ENCODE measurements around the gene ATG13. TPM values are rescaled to one million over a fixed set of nuclear protein-coding genes. Genes with fewer than 3 reads are reported as not detected.

Gene ATG13
- total RNA-seq, 4 donors from 2014 or later: 113 to 203 (median 139) TPM

- TF ChIP-seq POLR2A (IDR thresholded peaks at IDR 0.05) (no peak), EP300 (IDR thresholded peaks at IDR 0.05) (no peak)
- TF ChIP-seq, protein P1, sequence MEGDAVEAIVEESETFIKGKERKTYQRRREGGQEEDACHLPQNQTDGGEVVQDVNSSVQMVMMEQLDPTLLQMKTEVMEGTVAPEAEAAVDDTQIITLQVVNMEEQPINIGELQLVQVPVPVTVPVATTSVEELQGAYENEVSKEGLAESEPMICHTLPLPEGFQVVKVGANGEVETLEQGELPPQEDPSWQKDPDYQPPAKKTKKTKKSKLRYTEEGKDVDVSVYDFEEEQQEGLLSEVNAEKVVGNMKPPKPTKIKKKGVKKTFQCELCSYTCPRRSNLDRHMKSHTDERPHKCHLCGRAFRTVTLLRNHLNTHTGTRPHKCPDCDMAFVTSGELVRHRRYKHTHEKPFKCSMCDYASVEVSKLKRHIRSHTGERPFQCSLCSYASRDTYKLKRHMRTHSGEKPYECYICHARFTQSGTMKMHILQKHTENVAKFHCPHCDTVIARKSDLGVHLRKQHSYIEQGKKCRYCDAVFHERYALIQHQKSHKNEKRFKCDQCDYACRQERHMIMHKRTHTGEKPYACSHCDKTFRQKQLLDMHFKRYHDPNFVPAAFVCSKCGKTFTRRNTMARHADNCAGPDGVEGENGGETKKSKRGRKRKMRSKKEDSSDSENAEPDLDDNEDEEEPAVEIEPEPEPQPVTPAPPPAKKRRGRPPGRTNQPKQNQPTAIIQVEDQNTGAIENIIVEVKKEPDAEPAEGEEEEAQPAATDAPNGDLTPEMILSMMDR (IDR thresholded peaks at IDR 0.05): no peak
- DNase-seq (ENCODE audit: low spot score in 2 of 2): no peak
- no peak overlapping the region for H3K4me3 ChIP-seq
- no peak overlapping the region for H3K27ac ChIP-seq
- 86 to 92% methylated on average over 21 to 22 of the region's 26 CpGs for WGBS, 2 donors
- peaks cover 3 to 70% (median 35%) of the 10 kb centered on the region in 3 donors for H3K36me3 ChIP-seq
- peaks cover 3 to 51% (median 32%) of the 10 kb centered on the region in 4 donors for H3K4me1 ChIP-seq
- no peaks in the 10 kb centered on the region for H3K9me3 ChIP-seq
- H3K27me3 ChIP-seq: no peaks in the 10 kb centered on the region
These were observed 62.1 kb downstream of the ATG13 start for GRCh38 chr11:46679241-46680163.

GRCh38 chr11:46680164-46680760, 62.9 kb downstream of the ATG13 start:
- no peaks in the 10 kb centered on the region for H3K27me3 ChIP-seq
- H3K36me3 ChIP-seq: peaks cover 3 to 72% (median 35%) of the 10 kb centered on the region in 3 donors
- H3K4me1 ChIP-seq: peaks cover 3 to 47% (median 27%) of the 10 kb centered on the region in 4 donors
- H3K27ac ChIP-seq: no peak overlapping the region
- H3K4me3 ChIP-seq: no peak overlapping the region
- DNase-seq (ENCODE audit: low spot score in 2 of 2): no peak
- H3K9me3 ChIP-seq: no peaks in the 10 kb centered on the region
- TF ChIP-seq EP300 (IDR thresholded peaks at IDR 0.05) (no peak), POLR2A (IDR thresholded peaks at IDR 0.05) (no peak)
- TF ChIP-seq, protein P1 (IDR thresholded peaks at IDR 0.05): no peak
- 91 to 93% methylated on average over 15 to 19 of the region's 21 CpGs for WGBS, 2 donors

- DNase-seq (ENCODE audit: low spot score in 2 of 2): no peak
- Histone ChIP-seq H3K36me3 (peaks cover 3 to 77% (median 35%) of the 10 kb centered on the region in 3 donors), H3K27ac (no peak overlapping the region), H3K9me3 (no peaks in the 10 kb centered on the region), H3K27me3 (no peaks in the 10 kb centered on the region), H3K4me3 (no peak overlapping the region), H3K4me1 (peaks cover under 1 to 41% (median 21%) of the 10 kb centered on the region in 4 donors)
- 91 to 93% methylated on average over 20 of the region's 22 CpGs for WGBS, 2 donors
- TF ChIP-seq POLR2A (IDR thresholded peaks at IDR 0.05) (no peak), EP300 (IDR thresholded peaks at IDR 0.05) (no peak)
- TF ChIP-seq, protein P1 (IDR thresholded peaks at IDR 0.05): no peak
These were observed 63.5 kb downstream of the ATG13 start for GRCh38 chr11:46680815-46681214.

DNA sequence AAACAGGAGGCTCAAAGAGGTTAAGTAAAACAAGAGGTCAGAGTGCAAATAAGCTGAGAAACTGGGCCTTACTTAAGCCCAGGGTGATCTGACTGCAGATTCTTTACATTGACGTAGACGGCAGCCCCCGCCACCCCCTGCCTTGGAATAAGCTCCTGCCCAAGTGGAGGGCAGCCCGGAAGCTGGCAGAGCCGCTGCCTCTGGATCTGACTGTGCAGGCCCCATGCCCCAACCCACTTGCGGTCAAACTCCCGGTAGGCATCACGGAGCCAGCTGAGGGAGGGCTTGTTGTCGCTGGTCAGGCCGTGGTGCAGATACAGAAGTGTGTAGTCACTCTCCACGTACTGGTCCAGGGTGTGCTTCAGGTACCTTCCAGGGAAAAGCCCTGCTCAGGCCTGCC, 64.5 kb downstream of the ATG13 start:
- Histone ChIP-seq H3K4me3 (no peak overlapping the region), H3K9me3 (no peaks in the 10 kb centered on the region), H3K36me3 (peaks cover 3 to 81% (median 36%) of the 10 kb centered on the region in 3 donors), H3K27ac (no peak overlapping the region), H3K27me3 (no peaks in the 10 kb centered on the region), H3K4me1 (peaks cover 0 to 31% (median 12%) of the 10 kb centered on the region in 4 donors)
- no peak for TF ChIP-seq POLR2A (IDR thresholded peaks at IDR 0.05)
- TF ChIP-seq, protein P1 (IDR thresholded peaks at IDR 0.05): no peak
- TF ChIP-seq EP300 (IDR thresholded peaks at IDR 0.05): no peak
- DNase-seq (ENCODE audit: low spot score in 2 of 2): no peak
- 85 to 96% methylated on average over 10 to 11 of the region's 11 CpGs for WGBS, 2 donors
